HTR-8/SVneo (cell line): Measurements from ENCODE around the gene METTL16.

ENCODE experiments used
- DNase-seq: peaks from one replicate; pipeline ENCODE4 v3.0.0; 2011; ENCODE audit warnings: low spot score, mixed read lengths; ENCODE audit not compliant: insufficient read length
- FAIRE-seq: peaks from 2 replicates; lab custom pipeline; 2011; peaks lifted over from hg19 to GRCh38; lab: Jason Lieb, UNC

METTL16 gene

DNA sequence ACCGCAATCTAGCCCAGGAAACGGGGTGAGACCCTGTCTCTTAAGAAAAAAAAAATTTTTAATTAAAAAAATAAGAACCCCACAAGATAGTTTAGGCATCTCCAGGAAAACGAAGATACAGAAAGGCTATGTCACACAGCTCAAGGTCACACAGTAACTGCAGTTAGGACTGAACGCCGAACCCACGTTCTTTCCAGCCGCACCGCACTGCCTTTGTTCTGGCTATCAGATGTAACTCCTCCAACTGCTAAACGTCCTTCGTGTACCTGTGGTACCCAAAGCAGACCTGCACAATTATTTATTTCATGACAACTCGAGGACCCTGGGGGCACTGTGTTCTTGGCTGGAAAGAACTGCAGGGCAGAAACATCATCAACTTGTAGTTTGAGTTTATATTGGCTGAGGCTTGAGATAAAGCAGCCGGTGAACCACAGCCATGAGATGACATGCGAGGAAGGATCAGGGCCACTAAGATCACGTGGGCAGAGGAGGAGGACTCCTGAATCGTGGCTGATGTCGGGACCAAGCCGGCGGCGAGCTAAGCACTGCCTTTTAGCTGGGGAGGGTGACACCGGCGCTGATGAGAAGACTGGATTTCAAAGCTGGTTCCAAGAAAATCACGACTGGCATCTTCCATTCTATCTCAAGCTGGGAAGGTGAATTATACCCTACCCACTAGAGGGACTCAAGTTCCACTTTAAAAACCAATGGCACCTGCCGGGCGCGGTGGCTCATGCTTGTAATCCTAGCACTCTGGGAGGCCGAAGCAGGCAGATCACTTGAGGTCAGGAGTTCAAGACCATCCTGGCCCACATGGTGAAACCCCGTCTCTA, 90.2 kb downstream of the METTL16 start:
- peak; percentile 40 for FAIRE-seq
- no peak for DNase-seq

DNA sequence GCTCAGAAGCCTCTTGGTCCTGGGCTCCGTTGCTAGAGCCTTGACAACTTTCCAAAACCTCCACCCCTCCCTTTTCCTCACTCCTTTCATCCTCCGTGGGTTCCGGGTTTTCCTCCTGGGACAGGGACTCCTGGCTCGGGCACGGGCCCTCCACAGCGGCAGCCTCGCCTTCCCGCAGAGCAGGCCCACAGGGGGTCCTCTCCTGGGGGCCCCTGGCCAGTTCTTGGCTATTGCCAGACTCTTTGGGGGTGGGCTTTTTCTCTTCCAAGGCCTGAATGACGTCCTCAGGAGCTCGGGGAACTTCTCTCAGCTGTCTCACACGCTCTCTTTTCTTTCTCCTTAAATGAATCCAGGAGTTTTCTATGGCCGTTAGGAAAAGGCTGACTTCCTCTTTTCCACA, 91.5 kb downstream of the METTL16 start:
- FAIRE-seq (no peak), DNase-seq (no peak)

DNA sequence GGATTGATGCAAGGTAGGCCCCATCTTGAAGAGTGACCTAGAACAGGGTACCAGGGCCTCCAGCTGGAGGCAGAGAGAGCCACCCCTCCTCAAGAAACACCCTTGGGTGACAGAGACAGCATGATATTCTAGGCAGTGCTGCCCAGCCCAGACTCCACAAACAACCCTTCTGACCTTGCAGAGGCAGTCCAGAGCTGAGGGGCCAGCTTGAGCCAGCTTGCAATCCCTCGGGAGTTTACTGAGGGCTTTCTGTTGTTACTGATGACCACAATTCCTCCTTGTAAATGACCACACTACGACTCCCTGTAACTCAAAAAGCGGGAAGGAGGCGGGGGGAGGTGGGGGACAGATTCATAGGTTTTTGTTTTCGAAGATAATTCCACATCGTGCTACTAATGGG, 92.2 kb downstream of the METTL16 start:
- FAIRE-seq, result no peak
- DNase-seq, result no peak

DNA sequence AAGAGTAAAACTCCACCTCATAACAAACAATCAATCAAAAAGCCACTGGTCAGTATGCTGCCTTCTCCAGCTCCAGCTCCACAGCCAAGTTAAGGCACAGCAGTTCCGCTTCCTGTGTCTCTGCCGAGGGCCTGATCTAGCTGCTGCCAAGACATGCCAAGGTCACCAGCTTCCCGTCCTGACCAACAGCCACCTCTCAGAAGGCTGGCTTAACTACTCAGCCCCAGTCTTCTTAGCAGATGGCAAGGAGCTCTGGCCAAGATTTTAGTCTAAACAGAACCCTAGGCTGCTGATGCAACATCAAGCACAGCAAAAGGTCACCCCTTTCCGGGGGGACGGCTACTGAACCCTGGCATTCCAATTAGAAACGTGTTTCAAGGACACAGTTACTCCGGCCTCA, 93.1 kb downstream of the METTL16 start:
- no peak for DNase-seq
- FAIRE-seq, result no peak

DNA sequence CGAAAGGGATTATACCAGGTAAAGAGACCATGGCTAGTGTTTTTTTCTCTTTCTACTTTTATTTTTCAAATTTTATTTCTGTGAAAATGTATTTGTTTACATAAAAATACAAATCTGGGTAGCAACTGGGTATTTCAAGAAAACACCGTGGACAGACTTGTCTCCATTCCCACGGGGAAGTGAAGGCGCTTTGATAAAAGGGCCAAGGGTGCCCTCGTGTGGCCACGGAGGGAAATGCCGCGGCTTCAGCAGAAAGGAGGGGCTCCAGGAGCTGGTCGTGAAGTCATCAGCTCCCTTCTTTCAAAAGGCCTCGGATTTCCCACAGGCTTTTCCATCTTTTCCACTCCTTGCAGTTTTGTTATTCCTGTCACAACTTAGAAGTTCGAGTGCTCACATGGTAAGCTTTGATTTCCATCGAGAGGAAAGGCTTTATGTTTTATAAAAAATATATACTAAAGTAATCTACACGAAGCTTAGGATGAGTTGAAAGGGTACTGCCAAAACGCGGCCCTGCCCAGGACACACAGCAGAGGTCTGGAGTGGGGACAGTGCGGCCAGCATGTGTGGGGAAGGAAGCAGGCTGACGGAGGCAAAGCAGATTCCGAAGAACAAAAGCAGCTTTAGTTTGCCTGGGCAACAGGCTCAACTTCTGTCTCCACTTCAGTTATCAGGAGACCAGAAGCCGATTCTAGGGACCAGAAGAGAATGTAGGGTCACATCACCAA, 95.5 kb downstream of the METTL16 start:
- no peak for FAIRE-seq
- DNase-seq, result peak; percentile 89

DNA sequence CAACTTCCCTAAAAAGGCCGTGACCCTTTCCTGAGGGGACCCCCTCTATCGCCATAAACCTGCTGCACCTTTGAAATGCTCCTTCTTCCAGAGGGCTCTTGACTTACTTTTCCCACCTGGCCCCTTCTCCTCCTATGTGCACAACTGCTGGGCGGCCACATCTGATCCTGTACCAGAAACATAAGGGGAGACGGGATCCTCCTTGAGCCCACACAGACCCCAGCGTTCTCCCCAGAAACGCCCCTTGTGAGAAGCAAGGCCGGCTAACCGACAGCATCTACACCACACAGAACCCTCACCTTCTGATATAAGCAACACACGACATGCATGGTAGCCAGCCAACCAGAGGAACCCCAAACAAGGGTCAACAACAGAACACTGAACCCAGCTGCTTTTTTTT, 96.6 kb downstream of the METTL16 start:
- no peak for DNase-seq
- FAIRE-seq, result no peak

DNA sequence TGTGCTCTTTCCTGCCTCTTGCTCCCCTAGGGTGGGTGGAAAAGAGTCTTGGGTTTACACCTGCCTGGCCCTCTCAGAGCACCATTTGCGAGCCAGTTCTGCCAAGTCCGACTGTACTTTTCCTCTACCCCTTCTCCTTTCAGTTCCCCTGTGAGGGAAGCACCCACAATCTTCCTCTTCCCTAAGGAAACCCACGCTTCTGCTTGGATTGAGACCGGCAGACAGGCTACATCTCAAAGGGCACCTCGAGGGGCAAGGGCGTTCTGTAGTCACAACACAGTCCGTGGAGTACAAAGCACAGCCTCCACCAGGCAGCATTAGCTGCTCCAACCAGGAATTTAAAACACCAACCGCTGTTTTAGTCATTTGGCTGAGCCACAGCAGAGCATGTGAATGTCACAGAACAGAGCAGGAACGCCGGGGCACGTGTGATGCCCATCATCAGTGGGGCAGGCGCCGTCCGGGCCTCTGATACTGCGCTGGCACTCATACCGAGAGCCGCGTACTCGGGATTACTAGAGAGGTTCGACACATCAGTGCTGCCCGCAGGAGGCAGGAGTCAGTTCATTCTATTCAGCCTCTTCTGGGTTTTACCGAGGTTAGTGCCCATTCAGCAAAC, 97.1 kb downstream of the METTL16 start:
- FAIRE-seq (no peak), DNase-seq (no peak)

DNA sequence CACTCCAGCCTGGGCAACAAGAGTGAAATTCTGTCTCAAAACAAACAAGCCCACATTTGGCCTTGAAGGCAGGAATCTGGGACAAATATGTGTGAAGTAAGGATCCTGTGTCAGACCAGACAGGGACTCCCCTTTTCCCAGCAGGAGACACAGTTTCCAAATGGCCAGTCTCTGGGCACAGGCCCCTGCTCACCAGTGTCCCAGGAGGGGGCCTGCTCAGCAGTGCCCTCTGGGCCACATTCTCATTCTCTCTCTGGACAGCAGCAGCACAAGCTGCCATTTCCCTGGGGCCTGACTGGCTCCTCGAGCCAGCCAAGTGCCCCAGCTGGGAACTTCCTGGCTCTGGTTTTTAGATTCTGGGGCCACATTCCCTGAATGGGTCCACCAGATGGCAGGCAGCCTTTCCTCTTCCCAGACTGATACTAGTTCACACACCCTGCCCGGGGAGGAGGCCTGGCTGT, 99.1 kb downstream of the METTL16 start:
- DNase-seq (no peak), FAIRE-seq (no peak)

DNA sequence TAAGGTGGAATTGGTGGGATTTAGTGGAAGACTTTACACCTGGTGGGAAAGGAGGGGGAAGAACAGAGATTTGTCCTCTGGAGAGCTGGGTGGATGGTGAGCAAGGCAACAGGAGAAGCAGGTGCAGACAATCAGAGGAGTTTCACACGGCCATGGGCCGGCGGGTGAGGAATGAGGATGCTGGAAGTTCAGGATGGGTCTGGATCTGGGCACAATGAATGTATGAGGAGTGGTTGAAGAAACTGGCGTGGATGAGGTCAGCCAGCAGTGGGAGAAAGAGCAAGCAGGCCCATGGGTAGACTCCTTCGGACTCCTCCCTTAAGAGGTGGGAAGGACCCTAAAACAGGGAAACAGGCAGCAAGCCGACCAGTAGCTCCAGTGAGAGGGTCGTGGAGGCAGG, 100.7 kb downstream of the METTL16 start:
- FAIRE-seq, result no peak
- no peak for DNase-seq

DNA sequence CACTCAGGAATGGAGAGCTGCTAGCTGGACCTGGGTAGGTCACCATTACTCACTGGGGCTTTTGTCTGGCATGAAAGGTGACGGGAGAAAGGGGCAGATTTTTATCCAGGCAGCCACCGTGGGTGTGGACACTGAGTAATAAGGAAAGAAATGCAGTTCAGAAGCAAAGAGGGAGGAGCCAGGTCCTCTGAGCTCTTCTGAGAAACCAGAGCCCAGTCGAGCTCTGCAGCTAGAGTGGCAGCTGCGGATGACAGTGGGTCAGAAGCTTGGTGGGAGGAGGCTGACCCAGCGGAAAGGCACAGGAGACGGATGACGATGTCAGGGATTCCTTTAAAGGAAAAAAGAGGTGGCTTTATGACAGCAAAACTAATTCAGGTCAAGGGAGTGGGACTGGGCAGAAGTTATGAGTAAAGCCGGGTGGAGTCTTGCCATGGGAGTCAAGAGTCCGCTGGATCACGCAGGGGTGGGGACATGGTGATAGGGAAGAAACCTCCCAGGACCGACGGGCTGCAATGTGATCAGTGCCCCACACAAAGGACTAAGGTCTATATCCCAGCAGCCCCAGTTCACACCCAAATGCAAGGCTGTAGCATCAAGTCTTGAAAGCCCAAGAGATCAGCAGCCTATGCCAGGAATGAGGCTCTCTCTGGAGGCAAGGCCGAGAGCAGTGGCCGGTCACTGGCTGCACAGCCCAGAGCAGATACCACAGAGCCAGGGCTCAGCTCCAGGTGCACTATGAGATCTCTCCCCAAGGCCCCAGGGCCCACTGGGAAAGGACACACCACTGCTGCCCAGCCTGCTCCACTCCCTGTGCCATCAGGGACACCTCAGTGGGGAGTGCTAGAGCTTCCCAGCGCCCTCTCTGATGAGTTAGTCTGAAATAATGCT, 104.5 kb downstream of the METTL16 start:
- DNase-seq, result peak; percentile 81
- FAIRE-seq, result peak; percentile 88

DNA sequence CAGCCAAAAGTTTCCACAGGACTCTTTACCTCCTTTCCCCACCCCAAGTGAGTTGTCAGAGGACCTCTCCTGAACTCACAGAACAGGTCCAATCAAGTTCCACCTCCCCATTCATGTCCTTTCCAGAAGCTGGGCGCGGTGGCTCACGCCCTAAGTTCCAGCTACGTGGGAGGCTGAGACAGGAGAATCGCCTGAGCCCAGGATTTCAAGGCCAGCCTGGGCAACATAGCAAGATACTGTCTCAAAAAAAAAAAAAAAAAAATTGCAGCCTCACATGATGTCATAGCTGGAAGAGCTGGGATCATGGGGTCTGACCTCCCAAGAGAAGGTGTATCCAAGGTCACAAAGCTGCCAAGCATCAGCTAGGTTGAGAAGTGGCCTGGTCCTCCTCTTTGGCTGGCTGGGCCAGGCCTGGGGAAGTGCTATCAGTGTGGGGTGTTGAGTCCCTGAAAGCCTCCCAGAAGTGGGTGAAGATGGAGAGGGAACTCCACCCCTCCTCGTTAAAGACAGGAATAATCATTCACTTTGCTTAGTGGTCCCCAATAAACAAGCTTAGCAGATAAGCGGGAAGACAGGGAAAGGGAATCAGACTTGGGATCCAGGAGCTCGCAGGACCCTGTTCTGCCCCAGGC, 105.3 kb downstream of the METTL16 start:
- FAIRE-seq (no peak), DNase-seq (no peak)

DNA sequence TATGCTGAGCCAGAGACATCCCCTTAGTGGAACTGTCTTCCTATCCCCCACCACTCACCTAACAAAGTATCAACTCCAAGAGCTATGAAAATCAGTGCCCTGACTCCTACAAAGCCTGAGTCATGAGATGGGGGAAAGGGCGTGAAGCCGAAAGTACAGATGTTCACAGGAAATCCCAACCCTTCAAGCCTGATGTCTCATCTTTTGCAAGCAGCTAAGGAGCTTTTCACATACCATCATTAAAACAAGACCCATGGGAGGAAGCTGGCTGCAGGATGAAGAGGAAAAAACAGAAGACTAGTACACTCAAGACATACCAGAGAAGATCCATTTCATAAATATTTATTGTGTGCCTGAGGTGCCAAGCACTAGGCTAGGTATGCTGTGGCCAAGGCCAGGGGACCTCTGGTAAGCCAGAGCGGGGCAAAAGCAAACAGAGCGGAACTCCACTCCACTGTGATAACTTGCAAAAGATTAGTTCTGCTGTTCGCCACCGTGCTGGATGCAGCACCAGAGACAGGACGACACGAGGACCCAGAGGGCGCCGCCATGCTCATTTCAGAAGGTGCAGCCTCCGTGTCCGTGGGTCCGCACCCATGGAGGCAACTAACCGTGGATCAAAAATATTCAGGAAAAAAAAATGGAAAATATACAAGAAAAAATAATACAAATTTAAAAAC, 106.3 kb downstream of the METTL16 start:
- DNase-seq (no peak), FAIRE-seq (peak; percentile 90)

DNA sequence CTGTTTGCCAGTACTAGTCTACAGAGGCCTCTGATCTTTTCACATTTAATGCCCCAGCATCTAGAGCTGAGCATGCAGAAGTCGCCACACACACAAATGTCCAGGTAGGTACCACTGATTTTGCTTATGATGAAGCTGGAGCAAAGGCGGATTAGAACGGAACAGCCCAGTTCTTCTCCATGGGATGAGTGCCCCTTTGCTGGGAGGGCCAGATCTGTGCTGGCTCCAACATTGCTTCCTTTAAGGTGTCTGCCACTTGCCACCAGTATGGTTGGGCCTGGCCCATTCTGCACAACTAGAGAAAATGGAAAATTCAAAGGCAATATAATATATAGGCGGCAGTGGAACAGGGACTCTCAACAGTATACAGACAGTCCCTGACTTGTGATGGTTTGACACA, 108.6 kb downstream of the METTL16 start:
- DNase-seq (no peak), FAIRE-seq (no peak)

DNA sequence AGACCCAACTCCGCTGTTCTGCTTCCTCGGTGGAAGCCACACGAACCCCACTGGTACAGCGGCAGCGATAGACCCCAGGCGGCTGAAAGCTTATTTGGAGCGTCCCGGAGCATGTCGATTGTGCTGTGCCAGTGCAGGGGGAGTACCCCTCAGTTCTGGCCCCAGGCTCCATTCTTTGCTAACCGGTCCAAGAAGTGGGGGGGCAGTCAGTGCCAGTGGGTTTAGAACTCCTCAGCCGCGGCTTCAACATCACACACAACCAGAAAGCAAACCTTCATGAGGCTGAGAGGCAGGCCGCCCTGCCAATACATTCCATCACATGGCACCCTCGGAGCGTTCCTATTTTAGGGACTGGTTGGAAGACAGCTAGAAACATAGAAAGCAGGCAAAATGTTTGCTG, 109.1 kb downstream of the METTL16 start:
- no peak for FAIRE-seq
- DNase-seq, result no peak

DNA sequence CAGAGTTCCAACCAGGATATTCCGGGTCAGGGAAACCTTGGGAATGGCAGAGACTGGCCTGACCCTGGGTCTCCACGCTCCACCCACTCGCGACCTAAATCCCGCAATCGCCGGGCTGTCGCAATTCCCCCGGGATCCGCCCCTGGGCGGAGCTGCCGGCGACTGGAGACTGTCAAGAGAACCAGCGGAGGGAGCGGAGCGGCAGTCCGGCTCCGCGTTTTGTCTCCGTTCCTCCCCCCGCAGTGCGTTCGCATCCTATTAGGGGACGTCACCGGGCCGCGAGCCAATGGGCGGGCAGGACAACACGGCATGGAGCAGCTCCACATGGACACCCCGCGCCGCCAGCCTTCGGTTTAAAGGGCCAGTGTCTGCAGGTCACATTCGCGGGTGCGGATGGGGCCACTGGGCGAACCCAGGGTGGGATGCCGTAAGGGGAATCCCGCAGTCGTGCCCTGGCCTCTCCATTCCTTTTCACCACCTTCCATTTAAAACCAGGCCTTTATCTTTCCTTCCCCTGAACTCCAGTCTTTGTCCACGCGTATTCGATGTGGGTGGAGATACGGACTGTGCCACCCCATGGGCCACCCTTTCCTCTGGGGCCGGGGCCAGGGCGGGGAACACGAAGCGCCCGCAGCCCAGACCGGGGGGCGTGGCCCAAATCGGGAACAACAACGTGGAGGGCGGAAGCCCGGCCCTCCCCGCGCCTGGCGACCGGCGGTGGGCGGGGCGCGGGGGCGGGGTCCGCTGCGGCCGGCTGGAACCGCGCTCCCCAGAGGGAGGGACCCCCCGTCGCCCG, 110.1 kb downstream of the METTL16 start:
- DNase-seq, result peak; percentile 95
- peak; percentile 99 for FAIRE-seq

DNA sequence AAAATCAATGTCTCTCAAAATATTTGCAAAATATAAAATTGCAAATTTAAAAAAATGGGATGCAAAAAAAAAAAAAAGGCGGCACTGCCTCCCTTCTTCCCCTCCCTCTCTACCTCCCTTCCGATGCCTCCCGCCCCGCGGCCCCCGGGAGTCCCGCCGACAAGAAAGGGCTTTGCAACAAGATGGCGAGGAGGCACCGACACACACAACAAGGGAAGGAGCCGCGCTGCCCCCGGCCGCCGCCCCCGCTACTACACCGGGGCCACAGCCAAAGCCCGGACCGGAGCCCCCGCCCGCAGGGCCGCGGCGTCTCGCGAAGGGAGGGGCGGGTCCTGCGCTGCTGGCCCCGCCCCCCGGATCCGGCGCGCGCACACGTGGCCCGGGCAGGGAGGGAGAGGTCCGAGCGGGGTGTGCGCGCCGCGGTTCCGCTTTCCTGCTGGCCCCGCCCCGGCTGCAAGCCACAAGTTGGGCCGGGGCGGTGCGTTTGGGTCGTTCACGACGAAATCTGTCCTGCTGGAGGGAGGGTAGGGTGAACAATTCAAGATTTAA, 110.7 kb downstream of the METTL16 start, which contains the start of gene MNT:
Gene MNT (minus strand): TSS at position 184 of the 549 bp plus-strand sequence. CDS start 348 bp downstream, outside the sequence.
- peak; percentile 91 for DNase-seq
- FAIRE-seq, result no peak

DNA sequence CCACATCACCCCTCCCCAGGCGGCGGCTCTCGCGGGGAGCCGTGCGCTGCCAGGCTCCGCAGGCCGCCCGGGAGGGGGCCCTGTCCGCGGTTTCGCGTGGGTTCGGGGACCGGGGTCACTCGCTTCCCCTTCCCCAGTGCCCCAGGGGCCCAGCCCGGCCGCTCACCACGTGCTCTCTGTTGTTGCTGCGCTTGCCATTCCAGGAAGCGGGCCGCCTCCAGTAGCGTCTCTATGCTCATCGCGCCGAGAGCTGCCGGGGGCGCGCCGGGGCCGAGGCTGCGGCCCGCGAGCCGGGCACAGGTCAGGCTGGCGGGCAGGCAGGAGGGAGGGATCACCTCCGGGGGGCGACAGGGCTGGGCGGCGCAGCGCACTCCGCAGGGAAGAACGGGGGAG, 111.2 kb downstream of the METTL16 start:
- FAIRE-seq, result no peak
- DNase-seq, result no peak
